ENCODE data around the gene SYNE4. TPM values are rescaled to one million over a fixed set of nuclear protein-coding genes. Genes with fewer than 3 reads are reported as not detected.

SYNE4 gene
- total and polyA plus RNA-seq, 9 of the 15 experiments (the other 6 are each of a cell fraction or from before 2014, with no cell fraction given) = 0.03 to 0.65 (median 0.29) TPM

DNA sequence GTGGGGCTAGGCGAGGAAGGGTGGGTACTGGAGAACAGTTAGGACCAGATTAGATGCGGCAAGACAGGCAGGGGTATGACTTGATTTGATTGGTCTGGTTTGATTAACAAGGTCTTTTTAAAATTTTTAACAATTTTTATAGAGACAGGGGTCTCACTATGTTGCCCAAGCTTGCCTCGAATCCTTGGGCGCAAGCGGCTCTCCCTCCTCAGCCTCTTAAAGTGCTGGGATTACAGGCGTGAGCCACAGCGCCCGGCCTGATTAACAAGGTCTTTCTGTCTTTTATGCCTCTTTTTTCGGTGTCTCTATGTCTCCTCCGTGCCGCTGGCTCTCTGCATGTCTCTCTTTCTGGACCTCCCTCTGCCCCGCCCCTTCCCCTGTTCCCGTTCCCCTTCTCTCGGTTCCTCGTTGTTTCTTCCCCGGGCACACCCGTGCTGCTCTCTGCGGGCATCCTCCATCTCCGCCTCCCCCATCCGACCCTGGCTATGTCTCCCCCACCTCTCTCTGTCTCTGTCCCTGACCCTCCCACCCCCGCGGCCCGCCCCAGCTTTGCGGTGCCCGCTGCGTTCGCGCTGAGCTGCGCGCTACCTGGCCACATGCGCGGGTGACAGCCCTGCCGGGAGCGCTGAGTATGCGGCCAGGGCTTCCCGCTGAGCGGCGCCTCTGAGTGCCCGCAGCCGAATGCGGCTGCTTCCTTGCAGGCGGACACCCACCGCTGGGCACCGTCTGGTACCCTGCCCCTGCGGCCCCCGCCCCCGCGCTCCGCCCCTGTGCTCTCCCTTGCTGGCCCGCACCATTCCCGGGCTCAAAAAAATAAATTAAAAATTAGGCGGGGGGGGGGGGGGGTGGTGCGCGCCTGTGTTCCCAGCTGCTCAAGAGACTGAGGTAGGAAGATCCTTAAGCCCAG is 21.7 kb downstream of the SYNE4 start:
- Histone ChIP-seq H3K36me3 (ENCODE audit: control insufficient read depth, insufficient read depth, low read length) (no peaks in the 10 kb centered on the region), H3K4me1 (replicated peaks in 1 of 2; ENCODE audit: control insufficient read depth in 2 of 2, insufficient read depth in 2 of 2, low read length in 2 of 2) (peaks cover 0 to 12% of the 10 kb centered on the region in 2 experiments; a peak in 2 of 5 replicates), H3K4me2 (ENCODE audit: insufficient read depth, low read length) (no peak overlapping the region), H3K9me3 (replicated peaks; ENCODE audit: control insufficient read depth, insufficient read depth, low read depth, low read length) (peaks cover 3% of the 10 kb centered on the region), H3K79me2 (ENCODE audit: control insufficient read depth, insufficient read depth, low read length) (no peaks in the 10 kb centered on the region), H3K4me3 (peak overlapping the region; percentile 22; the same call in 1 of the 2 replicates), H3K27me3 (ENCODE audit: control insufficient read depth in 2 of 2, insufficient read depth in 2 of 2, low read length in 2 of 2) (peaks cover 10 to 42% of the 10 kb centered on the region in 2 experiments; a peak in 4 of 5 replicates), H4K20me1 (replicated peaks; ENCODE audit: control insufficient read depth, insufficient read depth, low read length) (no peaks in the 10 kb centered on the region), H2AFZ (ENCODE audit: low read depth, low read length) (no peak overlapping the region), H3K27ac (ENCODE audit: extremely low read depth, low read depth, low read length) (no peak overlapping the region), H3K9me1 (ENCODE audit: control insufficient read depth, insufficient read depth, low read length) (no peaks in the 10 kb centered on the region), H3K9ac (ENCODE audit: insufficient read depth in 1 of 2, low read depth in 2 of 2, low read length in 2 of 2) (peak overlapping the region in 1 of 2 experiments; percentile 78; a peak in 2 of 4 replicates)
- FAIRE-seq = no peak
- peak; percentile 78 for ATAC-seq
- ChIA-PET POLR2A (no interaction called here), CTCF (ENCODE audit: low intra/inter-chr PET ratio) (no interaction called here)
- 21% methylated on average over 48 of the region's 54 CpGs for WGBS (ENCODE audit: insufficient coverage, low coverage, missing lambda C conversion rate)
- no TSS peak for BruUV-seq (replicated peaks)
- intact Hi-C loops (cut with micrococcal nuclease) = no loop called here
- in situ Hi-C loops (cut with MboI) = no loop called here
- DNase-seq (ENCODE audit: extremely low read depth in 1 of 4, low spot score in 3 of 4) = peak in 2 of 4 experiments; percentile 30 to 33
- TF ChIP-seq TCFL5 (CRISPR knock-in tag; conservative IDR thresholded peaks at IDR 0.05) (no peak), RBFOX2 (IDR thresholded peaks at IDR 0.05; ENCODE audit: low read depth, low read length) (no peak), HMGN3 (IDR thresholded peaks at IDR 0.05; ENCODE audit: borderline replicate concordance, extremely low read depth, insufficient read length, low read depth, low read length) (no peak), ZNF316 (IDR thresholded peaks at IDR 0.05) (no peak), BDP1 (IDR thresholded peaks at IDR 0.05; ENCODE audit: insufficient read depth, insufficient read length) (no peak), HIVEP1 (CRISPR knock-in tag; IDR thresholded peaks at IDR 0.05) (no peak), FOXP1 (CRISPR knock-in tag; IDR thresholded peaks at IDR 0.05) (no peak), GTF2E2 (tag; IDR thresholded peaks at IDR 0.05) (no peak), CBX3 (IDR thresholded peaks at IDR 0.05; ENCODE audit: borderline replicate concordance in 1 of 2, low read length in 2 of 2) (no peak)
- TF ChIP-seq, protein P1, sequence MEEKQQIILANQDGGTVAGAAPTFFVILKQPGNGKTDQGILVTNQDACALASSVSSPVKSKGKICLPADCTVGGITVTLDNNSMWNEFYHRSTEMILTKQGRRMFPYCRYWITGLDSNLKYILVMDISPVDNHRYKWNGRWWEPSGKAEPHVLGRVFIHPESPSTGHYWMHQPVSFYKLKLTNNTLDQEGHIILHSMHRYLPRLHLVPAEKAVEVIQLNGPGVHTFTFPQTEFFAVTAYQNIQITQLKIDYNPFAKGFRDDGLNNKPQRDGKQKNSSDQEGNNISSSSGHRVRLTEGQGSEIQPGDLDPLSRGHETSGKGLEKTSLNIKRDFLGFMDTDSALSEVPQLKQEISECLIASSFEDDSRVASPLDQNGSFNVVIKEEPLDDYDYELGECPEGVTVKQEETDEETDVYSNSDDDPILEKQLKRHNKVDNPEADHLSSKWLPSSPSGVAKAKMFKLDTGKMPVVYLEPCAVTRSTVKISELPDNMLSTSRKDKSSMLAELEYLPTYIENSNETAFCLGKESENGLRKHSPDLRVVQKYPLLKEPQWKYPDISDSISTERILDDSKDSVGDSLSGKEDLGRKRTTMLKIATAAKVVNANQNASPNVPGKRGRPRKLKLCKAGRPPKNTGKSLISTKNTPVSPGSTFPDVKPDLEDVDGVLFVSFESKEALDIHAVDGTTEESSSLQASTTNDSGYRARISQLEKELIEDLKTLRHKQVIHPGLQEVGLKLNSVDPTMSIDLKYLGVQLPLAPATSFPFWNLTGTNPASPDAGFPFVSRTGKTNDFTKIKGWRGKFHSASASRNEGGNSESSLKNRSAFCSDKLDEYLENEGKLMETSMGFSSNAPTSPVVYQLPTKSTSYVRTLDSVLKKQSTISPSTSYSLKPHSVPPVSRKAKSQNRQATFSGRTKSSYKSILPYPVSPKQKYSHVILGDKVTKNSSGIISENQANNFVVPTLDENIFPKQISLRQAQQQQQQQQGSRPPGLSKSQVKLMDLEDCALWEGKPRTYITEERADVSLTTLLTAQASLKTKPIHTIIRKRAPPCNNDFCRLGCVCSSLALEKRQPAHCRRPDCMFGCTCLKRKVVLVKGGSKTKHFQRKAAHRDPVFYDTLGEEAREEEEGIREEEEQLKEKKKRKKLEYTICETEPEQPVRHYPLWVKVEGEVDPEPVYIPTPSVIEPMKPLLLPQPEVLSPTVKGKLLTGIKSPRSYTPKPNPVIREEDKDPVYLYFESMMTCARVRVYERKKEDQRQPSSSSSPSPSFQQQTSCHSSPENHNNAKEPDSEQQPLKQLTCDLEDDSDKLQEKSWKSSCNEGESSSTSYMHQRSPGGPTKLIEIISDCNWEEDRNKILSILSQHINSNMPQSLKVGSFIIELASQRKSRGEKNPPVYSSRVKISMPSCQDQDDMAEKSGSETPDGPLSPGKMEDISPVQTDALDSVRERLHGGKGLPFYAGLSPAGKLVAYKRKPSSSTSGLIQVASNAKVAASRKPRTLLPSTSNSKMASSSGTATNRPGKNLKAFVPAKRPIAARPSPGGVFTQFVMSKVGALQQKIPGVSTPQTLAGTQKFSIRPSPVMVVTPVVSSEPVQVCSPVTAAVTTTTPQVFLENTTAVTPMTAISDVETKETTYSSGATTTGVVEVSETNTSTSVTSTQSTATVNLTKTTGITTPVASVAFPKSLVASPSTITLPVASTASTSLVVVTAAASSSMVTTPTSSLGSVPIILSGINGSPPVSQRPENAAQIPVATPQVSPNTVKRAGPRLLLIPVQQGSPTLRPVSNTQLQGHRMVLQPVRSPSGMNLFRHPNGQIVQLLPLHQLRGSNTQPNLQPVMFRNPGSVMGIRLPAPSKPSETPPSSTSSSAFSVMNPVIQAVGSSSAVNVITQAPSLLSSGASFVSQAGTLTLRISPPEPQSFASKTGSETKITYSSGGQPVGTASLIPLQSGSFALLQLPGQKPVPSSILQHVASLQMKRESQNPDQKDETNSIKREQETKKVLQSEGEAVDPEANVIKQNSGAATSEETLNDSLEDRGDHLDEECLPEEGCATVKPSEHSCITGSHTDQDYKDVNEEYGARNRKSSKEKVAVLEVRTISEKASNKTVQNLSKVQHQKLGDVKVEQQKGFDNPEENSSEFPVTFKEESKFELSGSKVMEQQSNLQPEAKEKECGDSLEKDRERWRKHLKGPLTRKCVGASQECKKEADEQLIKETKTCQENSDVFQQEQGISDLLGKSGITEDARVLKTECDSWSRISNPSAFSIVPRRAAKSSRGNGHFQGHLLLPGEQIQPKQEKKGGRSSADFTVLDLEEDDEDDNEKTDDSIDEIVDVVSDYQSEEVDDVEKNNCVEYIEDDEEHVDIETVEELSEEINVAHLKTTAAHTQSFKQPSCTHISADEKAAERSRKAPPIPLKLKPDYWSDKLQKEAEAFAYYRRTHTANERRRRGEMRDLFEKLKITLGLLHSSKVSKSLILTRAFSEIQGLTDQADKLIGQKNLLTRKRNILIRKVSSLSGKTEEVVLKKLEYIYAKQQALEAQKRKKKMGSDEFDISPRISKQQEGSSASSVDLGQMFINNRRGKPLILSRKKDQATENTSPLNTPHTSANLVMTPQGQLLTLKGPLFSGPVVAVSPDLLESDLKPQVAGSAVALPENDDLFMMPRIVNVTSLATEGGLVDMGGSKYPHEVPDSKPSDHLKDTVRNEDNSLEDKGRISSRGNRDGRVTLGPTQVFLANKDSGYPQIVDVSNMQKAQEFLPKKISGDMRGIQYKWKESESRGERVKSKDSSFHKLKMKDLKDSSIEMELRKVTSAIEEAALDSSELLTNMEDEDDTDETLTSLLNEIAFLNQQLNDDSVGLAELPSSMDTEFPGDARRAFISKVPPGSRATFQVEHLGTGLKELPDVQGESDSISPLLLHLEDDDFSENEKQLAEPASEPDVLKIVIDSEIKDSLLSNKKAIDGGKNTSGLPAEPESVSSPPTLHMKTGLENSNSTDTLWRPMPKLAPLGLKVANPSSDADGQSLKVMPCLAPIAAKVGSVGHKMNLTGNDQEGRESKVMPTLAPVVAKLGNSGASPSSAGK (IDR thresholded peaks at IDR 0.05) = no peak

Data from K562 (cell line).